WTC11 (cell line): Measurements from ENCODE around the gene ZNF146.

ENCODE experiments used
- AFF4 ChIP-seq: sonication (generic); formaldehyde crosslinking; IDR thresholded peaks from 2 replicates; pipeline ENCODE4 v1.8.1; 2023; ENCODE audit warnings: mild to moderate bottlenecking, missing genetic modification reagents, borderline replicate concordance
- AR ChIP-seq: fragments of 250-450 bp; sonication (Bioruptor Pico); IDR thresholded peaks from 2 replicates; pipeline ENCODE4 v1.9.0; 2021; ENCODE audit warnings: mild to moderate bottlenecking
- CTCF ChIP-seq: fragments of 200-600 bp; IDR thresholded peaks from 2 replicates; pipeline ENCODE4 v1.8.0; 2022; ENCODE audit warnings: antibody characterized with exemption
- FOXK1 ChIP-seq: sonication (generic); formaldehyde crosslinking; IDR thresholded peaks from 2 replicates; pipeline ENCODE4 v1.8.0; 2022; ENCODE audit warnings: mild to moderate bottlenecking, moderate library complexity, missing genetic modification reagents
- FOXP1 ChIP-seq: sonication (generic); formaldehyde crosslinking; IDR thresholded peaks from 2 replicates; pipeline ENCODE4 v1.8.0; 2022; ENCODE audit warnings: missing genetic modification reagents, mild to moderate bottlenecking, moderate library complexity, borderline replicate concordance
- JUN ChIP-seq: sonication (generic); formaldehyde crosslinking; IDR thresholded peaks from 2 replicates; pipeline ENCODE4 v1.8.0; 2023; ENCODE audit warnings: mild to moderate bottlenecking, missing genetic modification reagents
- NR1H2 ChIP-seq: sonication (generic); formaldehyde crosslinking; IDR thresholded peaks from 2 replicates; pipeline ENCODE4 v1.9.0; 2021; ENCODE audit warnings: mild to moderate bottlenecking, moderate library complexity, missing genetic modification reagents
- USF2 ChIP-seq: sonication (generic); formaldehyde crosslinking; IDR thresholded peaks from 2 replicates; pipeline ENCODE4 v1.8.1; 2023; ENCODE audit warnings: mild to moderate bottlenecking, missing genetic modification reagents, moderate library complexity
- ZNF263 ChIP-seq: sonication (generic); formaldehyde crosslinking; IDR thresholded peaks from 2 replicates; pipeline ENCODE4 v1.8.1; 2022; ENCODE audit warnings: low read depth, mild to moderate bottlenecking, moderate library complexity, missing genetic modification reagents
- ZNF281 ChIP-seq: sonication (generic); formaldehyde crosslinking; IDR thresholded peaks from 2 replicates; pipeline ENCODE4 v1.8.0; 2023; ENCODE audit warnings: mild to moderate bottlenecking, missing genetic modification reagents
- ZNF416 ChIP-seq: fragments of 250-450 bp; sonication (Bioruptor Pico); IDR thresholded peaks from 2 replicates; pipeline ENCODE4 v1.9.0; 2021; ENCODE audit warnings: mild to moderate bottlenecking, inconsistent platforms

GRCh38 chr19:36210497-36210896 is 4.4 kb upstream of the ZNF146 start:
- no peak for TF ChIP-seq CTCF
- no peak for TF ChIP-seq NR1H2 (CRISPR knock-in tag)
- TF ChIP-seq AR (CRISPR knock-in tag): no peak
- no peak for TF ChIP-seq ZNF416 (CRISPR knock-in tag)
- no peak for TF ChIP-seq USF2 (CRISPR knock-in tag)
- no peak for TF ChIP-seq JUN
- TF ChIP-seq FOXK1 (CRISPR knock-in tag): no peak
- no peak for TF ChIP-seq ZNF281 (CRISPR knock-in tag)
- TF ChIP-seq ZNF263 (CRISPR knock-in tag): no peak
- TF ChIP-seq AFF4 (CRISPR knock-in tag): no peak
- no peak for TF ChIP-seq FOXP1
